ENCODE measurements around the gene CHSY1.

Gene CHSY1

DNA sequence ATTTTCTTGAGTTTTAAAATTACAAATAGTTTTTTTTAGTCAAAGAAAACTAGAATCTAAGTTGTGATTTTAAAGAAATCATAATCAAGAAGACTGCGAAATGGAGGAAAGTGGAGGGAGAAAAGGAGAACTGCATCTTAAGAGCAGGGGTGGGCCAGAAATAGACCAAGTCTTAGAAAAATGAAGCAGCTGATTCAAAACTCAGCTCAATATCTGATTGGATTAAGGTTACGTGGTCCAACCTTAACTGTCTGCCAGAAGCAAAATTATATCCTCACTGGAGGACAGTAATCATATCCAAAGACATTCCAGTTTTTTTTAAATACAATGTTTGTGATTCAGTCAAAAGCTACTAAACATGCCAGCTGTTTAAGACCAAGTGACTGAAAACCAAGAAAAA is 41.4 kb downstream of the CHSY1 start:
- Histone ChIP-seq H3K36me3 (ENCODE audit: control insufficient read depth, insufficient read depth, low read length) (no peaks in the 10 kb centered on the region), H3K27ac (ENCODE audit: low read length) (no peak overlapping the region), H3K9me3 (ENCODE audit: control insufficient read depth, insufficient read depth, low read length) (no peaks in the 10 kb centered on the region), H3K4me1 (ENCODE audit: control insufficient read depth, insufficient read depth, low read length) (no peaks in the 10 kb centered on the region), H3K27me3 (ENCODE audit: control insufficient read depth, insufficient read depth, low read length) (no peaks in the 10 kb centered on the region), H3K4me3 (ENCODE audit: low read length) (no peak overlapping the region)
- no CpG with 5 or more reads among the region's 2 CpGs for WGBS (ENCODE audit: insufficient coverage, insufficient read length)
- DNase-seq (ENCODE audit: low read depth, low spot score) = no peak

DNA sequence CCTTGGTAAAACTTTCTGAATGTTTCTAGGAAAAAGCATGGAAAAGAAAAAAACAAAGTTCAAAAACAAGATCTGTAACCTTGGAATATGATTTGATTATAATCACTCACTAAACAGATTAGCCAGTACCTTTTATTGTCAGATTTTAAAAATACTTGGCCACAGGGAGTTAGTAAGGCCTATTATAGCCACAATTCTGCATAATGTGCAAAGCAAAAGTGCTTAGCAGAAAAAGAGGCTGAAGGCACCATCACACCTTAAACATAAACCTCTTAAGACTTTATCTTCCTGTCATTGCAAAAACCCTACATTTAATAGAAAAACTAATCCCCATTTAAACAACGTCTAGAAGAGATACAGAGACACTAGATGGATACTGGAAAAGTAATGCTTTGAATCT is 41.8 kb downstream of the CHSY1 start:
- no peaks in the 10 kb centered on the region for H3K36me3 ChIP-seq (ENCODE audit: control insufficient read depth, insufficient read depth, low read length)
- no peak for DNase-seq (ENCODE audit: low read depth, low spot score)
- no peaks in the 10 kb centered on the region for H3K27me3 ChIP-seq (ENCODE audit: control insufficient read depth, insufficient read depth, low read length)
- no peaks in the 10 kb centered on the region for H3K4me1 ChIP-seq (ENCODE audit: control insufficient read depth, insufficient read depth, low read length)
- WGBS (ENCODE audit: insufficient coverage, insufficient read length) = no CpG with 5 or more reads among the region's 1 CpG
- no peak overlapping the region for H3K4me3 ChIP-seq (ENCODE audit: low read length)
- no peaks in the 10 kb centered on the region for H3K9me3 ChIP-seq (ENCODE audit: control insufficient read depth, insufficient read depth, low read length)
- H3K27ac ChIP-seq (ENCODE audit: low read length) = no peak overlapping the region

DNA sequence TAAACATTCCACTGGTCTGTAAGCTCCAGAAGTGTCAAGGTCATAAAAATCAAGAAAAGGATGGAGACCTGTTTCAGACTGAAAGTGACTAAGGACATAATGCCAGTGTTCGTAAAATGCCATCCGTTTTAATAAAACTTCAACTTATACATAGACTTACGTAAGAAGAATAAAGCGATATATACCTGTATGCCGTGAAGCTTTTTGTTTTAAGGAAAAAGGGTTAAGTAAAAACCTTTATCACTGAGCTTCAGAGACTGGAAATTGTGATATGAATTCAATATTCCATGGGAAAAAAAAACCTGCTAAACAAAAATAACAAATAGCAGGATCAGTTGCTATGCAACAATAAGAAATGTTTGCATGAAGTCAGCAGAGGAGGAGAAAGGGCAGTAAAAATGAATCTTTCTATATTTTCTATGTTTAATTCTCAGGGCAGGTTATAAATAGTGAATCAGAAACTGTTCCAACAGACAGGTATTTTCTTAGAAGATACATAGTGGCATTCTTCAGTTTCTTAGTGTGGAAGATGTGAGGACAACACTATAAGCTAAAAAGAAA is 42.5 kb downstream of the CHSY1 start:
- Histone ChIP-seq H3K4me3 (ENCODE audit: low read length) (no peak overlapping the region), H3K27ac (ENCODE audit: low read length) (no peak overlapping the region), H3K9me3 (ENCODE audit: control insufficient read depth, insufficient read depth, low read length) (no peaks in the 10 kb centered on the region), H3K36me3 (ENCODE audit: control insufficient read depth, insufficient read depth, low read length) (no peaks in the 10 kb centered on the region), H3K4me1 (ENCODE audit: control insufficient read depth, insufficient read depth, low read length) (no peaks in the 10 kb centered on the region), H3K27me3 (ENCODE audit: control insufficient read depth, insufficient read depth, low read length) (no peaks in the 10 kb centered on the region)
- no peak for DNase-seq (ENCODE audit: low read depth, low spot score)
- WGBS (ENCODE audit: insufficient coverage, insufficient read length) = no CpG with 5 or more reads among the region's 5 CpGs

DNA sequence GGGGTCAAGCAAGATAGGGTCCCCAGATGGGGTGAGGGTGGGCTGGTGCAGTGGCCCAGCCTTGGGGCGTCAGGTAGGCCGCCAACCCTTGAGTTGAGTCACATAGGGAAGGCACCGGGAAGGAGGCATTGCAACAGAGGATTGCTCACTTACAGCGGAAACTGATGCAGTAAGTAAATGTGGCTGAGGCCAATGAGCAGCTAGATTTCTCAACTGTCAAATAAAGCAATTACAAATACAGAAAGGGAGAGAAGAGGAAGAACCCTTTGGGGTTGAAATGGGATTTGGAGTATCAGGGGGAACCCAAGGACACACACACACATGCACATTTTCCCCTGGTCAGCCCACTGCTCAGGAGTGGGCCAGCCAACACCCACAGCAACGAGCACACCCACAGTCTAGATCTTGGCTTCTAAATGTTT is 44.0 kb downstream of the CHSY1 start:
- Histone ChIP-seq H3K4me1 (ENCODE audit: control insufficient read depth, insufficient read depth, low read length) (no peaks in the 10 kb centered on the region), H3K36me3 (ENCODE audit: control insufficient read depth, insufficient read depth, low read length) (no peaks in the 10 kb centered on the region), H3K27me3 (ENCODE audit: control insufficient read depth, insufficient read depth, low read length) (no peaks in the 10 kb centered on the region), H3K4me3 (ENCODE audit: low read length) (no peak overlapping the region), H3K9me3 (ENCODE audit: control insufficient read depth, insufficient read depth, low read length) (no peaks in the 10 kb centered on the region), H3K27ac (ENCODE audit: low read length) (no peak overlapping the region)
- no CpG with 5 or more reads among the region's 5 CpGs for WGBS (ENCODE audit: insufficient coverage, insufficient read length)
- no peak for DNase-seq (ENCODE audit: low read depth, low spot score)

DNA sequence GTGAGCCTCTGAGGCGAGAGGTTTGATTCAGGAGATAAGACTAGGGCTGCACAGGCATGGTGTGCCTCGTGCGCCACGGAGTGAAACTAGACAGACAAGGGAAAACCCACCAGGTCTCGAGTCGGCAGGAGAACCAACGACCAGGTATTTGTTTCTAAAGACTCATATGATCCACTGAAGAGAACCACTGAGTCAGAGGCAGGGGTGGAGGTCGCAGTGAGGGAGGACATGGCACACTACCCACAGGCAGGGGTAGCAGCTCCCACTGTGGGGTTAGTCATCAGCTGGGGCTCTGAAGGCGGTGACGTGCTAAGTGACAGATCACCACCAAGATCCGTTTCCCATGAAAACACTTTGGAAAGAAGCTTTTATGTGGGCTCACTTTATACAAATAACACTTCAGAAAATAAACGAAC is 45.7 kb downstream of the CHSY1 start:
- H3K36me3 ChIP-seq (ENCODE audit: control insufficient read depth, insufficient read depth, low read length) = no peaks in the 10 kb centered on the region
- no peak for DNase-seq (ENCODE audit: low read depth, low spot score)
- no CpG with 5 or more reads among the region's 12 CpGs for WGBS (ENCODE audit: insufficient coverage, insufficient read length)
- H3K9me3 ChIP-seq (ENCODE audit: control insufficient read depth, insufficient read depth, low read length) = no peaks in the 10 kb centered on the region
- peaks cover 3% of the 10 kb centered on the region for H3K4me1 ChIP-seq (ENCODE audit: control insufficient read depth, insufficient read depth, low read length)
- no peak overlapping the region for H3K4me3 ChIP-seq (ENCODE audit: low read length)
- H3K27ac ChIP-seq (ENCODE audit: low read length) = no peak overlapping the region
- no peaks in the 10 kb centered on the region for H3K27me3 ChIP-seq (ENCODE audit: control insufficient read depth, insufficient read depth, low read length)

DNA sequence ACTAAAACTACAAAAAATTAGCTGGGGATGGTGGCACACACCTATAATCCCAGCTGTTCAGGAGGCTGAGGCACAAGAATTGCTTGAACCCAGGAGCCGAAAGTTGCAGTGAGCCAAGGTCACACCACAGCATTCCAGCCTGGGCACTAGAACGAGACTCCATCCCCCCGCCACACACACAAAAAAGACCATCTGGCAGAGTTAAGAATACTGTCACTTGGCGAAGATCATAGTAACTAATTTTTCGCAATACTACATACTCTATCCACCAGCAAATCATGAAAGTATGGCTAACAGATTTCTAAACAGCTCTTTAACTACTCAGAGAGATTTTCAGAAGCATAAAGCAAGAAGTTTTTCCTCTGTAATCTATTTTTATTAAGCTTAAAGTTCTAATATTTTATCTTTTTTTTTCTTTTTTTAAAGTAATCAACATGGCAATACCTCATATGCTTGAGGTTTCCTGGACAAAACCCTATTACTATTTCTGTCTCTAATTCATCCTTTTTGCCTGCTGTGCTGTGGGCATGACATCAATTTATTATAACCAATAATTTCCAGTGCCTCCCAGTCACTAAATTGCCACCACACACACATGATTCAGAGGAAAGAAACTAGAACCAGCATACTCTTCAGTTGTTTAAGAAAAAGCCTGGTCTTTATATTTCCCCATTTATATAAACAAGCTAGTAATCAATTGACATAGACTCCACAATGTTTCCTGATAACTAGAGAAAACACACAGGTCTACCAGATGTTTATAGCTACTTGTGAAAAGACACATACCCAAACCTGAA is 46.9 kb downstream of the CHSY1 start:
- H3K4me3 ChIP-seq (ENCODE audit: low read length) = no peak overlapping the region
- no CpG with 5 or more reads among the region's 5 CpGs for WGBS (ENCODE audit: insufficient coverage, insufficient read length)
- H3K9me3 ChIP-seq (ENCODE audit: control insufficient read depth, insufficient read depth, low read length) = no peaks in the 10 kb centered on the region
- no peaks in the 10 kb centered on the region for H3K27me3 ChIP-seq (ENCODE audit: control insufficient read depth, insufficient read depth, low read length)
- no peaks in the 10 kb centered on the region for H3K36me3 ChIP-seq (ENCODE audit: control insufficient read depth, insufficient read depth, low read length)
- H3K4me1 ChIP-seq (ENCODE audit: control insufficient read depth, insufficient read depth, low read length) = peaks cover 5% of the 10 kb centered on the region
- no peak overlapping the region for H3K27ac ChIP-seq (ENCODE audit: low read length)
- DNase-seq (ENCODE audit: low read depth, low spot score) = no peak

DNA sequence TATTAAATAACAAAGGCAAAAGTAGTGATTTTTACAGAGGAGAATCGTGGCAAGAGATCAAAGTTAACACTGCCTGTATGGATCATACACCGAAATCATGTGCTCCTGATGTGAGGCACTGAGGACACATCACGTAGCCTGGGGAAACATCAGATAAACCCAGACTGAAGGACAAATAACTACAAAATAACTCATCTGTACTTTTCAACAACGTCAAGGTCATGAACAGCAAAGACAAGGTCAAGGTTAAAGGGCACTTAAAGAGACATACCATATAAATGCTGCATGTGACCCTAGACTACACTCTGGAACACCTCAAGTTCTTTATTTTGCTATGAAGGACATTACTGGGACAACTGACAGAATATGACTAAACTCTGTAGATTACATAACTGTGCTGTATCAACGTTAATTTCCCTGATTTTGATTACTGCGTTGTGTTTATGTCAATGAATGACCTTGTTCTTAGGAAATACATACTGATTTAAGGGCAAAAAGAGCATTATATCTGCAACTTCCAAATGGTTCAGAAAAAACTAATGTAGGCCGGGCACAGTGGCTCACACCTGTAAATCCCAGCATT is 48.1 kb downstream of the CHSY1 start:
- Histone ChIP-seq H3K4me3 (ENCODE audit: low read length) (no peak overlapping the region), H3K36me3 (ENCODE audit: control insufficient read depth, insufficient read depth, low read length) (no peaks in the 10 kb centered on the region), H3K4me1 (ENCODE audit: control insufficient read depth, insufficient read depth, low read length) (peaks cover 8% of the 10 kb centered on the region), H3K9me3 (ENCODE audit: control insufficient read depth, insufficient read depth, low read length) (no peaks in the 10 kb centered on the region), H3K27ac (ENCODE audit: low read length) (no peak overlapping the region), H3K27me3 (ENCODE audit: control insufficient read depth, insufficient read depth, low read length) (no peaks in the 10 kb centered on the region)
- WGBS (ENCODE audit: insufficient coverage, insufficient read length) = no CpG with 5 or more reads among the region's 7 CpGs
- DNase-seq (ENCODE audit: low read depth, low spot score) = no peak

DNA sequence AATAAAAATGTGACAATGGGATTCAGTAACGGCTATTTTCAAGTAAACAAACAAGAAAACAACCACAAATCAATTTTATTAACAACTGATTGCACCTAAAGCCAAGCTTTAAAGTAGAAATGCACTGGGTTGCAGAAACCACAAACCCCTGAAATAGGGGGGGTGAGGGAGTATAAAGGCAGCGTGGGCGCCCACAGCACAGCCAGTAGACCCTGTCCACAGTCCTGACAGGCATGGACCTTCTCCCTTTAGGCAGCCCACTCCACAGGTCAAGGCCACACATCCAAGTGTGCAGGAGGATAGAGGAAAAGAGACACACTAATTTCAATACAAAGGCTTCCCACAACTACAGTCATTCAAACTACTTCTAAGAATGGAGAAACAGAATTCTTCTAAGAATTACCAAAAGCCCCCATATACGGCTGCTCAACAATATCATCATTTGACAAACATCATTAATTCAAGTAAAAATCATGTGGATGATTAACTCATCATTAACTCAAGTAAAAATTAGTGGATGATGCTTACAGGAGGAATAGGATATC is 48.7 kb downstream of the CHSY1 start:
- DNase-seq (ENCODE audit: low read depth, low spot score) = no peak
- H3K4me1 ChIP-seq (ENCODE audit: control insufficient read depth, insufficient read depth, low read length) = peaks cover 11% of the 10 kb centered on the region
- H3K36me3 ChIP-seq (ENCODE audit: control insufficient read depth, insufficient read depth, low read length) = no peaks in the 10 kb centered on the region
- WGBS (ENCODE audit: insufficient coverage, insufficient read length) = no CpG with 5 or more reads among the region's 4 CpGs
- no peaks in the 10 kb centered on the region for H3K9me3 ChIP-seq (ENCODE audit: control insufficient read depth, insufficient read depth, low read length)
- no peak overlapping the region for H3K27ac ChIP-seq (ENCODE audit: low read length)
- H3K4me3 ChIP-seq (ENCODE audit: low read length) = no peak overlapping the region
- no peaks in the 10 kb centered on the region for H3K27me3 ChIP-seq (ENCODE audit: control insufficient read depth, insufficient read depth, low read length)

DNA sequence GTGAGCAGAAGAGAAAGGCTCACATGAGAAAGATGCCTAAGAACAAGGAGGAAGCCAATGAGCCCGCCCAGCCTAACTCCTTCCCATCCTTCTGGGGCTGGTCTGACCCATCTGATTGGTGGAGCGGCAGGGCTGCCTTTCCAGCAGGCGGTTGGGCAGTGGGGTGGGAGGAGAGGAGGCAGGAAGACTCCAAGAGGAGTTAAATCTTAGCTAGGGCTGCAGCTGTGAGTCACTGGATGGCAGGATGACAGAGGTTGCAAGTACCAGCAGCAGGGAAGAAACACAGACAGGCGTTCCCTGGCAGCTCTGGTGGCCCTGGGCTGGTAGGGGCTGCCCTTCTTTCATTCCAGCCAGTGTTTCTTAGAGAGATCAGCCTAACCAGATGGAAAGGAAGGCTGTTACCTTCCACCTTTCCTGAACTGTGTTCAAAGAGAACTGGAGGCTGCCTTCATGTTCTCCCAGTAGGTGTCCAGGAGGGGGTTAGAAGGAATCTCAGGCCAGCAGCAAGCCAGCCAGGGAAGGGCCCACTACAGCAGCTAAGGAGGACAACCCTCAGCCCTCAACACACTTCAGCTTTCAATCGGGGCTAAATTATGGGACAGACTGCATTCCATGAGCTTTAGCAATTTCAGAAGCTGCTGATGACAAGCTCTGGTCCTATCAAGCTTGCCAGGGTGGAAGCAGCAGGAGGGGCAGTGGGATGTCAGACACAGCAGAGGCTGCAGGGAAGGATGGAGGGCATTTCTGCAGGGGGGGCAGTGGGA is 50.3 kb downstream of the CHSY1 start:
- H3K4me1 ChIP-seq (ENCODE audit: control insufficient read depth, insufficient read depth, low read length) = peaks cover 11% of the 10 kb centered on the region
- DNase-seq (ENCODE audit: low read depth, low spot score) = peak; percentile 55
- H3K27ac ChIP-seq (ENCODE audit: low read length) = no peak overlapping the region

DNA sequence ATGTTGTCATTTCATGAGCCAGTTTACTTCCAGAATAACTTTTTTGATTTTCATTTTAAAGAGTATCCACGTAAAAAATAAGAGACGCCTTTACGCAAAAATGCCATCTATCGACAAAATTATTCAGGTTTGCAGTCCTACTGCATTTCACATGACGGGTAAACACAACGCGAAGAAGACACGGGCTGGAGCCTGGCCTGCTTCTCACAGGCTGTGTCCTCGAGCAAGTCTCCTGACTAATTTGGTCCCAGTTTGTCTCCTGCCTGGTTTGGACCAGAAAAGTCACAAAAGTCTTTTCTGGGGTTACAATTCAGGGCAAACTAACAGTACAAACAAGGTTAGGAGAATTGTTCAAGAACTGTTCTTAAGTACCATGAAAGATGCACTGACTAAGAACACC is 51.7 kb downstream of the CHSY1 start:
- Histone ChIP-seq H3K9me3 (ENCODE audit: control insufficient read depth, insufficient read depth, low read length) (no peaks in the 10 kb centered on the region), H3K27me3 (ENCODE audit: control insufficient read depth, insufficient read depth, low read length) (no peaks in the 10 kb centered on the region), H3K36me3 (ENCODE audit: control insufficient read depth, insufficient read depth, low read length) (no peaks in the 10 kb centered on the region), H3K27ac (ENCODE audit: low read length) (no peak overlapping the region), H3K4me3 (ENCODE audit: low read length) (no peak overlapping the region), H3K4me1 (ENCODE audit: control insufficient read depth, insufficient read depth, low read length) (peaks cover 11% of the 10 kb centered on the region)
- no peak for DNase-seq (ENCODE audit: low read depth, low spot score)
- WGBS (ENCODE audit: insufficient coverage, insufficient read length) = no CpG with 5 or more reads among the region's 9 CpGs

More for the DNA sequence above, 50.3 kb downstream of the CHSY1 start:
- no peaks in the 10 kb centered on the region for H3K9me3 ChIP-seq (ENCODE audit: control insufficient read depth, insufficient read depth, low read length)
- no CpG with 5 or more reads among the region's 5 CpGs for WGBS (ENCODE audit: insufficient coverage, insufficient read length)
- H3K4me3 ChIP-seq (ENCODE audit: low read length) = no peak overlapping the region
- H3K27me3 ChIP-seq (ENCODE audit: control insufficient read depth, insufficient read depth, low read length) = no peaks in the 10 kb centered on the region
- H3K36me3 ChIP-seq (ENCODE audit: control insufficient read depth, insufficient read depth, low read length) = no peaks in the 10 kb centered on the region
